SKM-1 treated with dmso at 0.1 percent for 144 hours (cell line): ENCODE measurements around the gene MS4A8.
"Not testable (repeated sequence)": the region's sequence is repeated elsewhere in the genome, so short reads cannot be mapped to it uniquely, and the experiment has no call there.

Experiments used
- DNase-seq: peaks from one replicate; lab custom pipeline; 2025; ENCODE audit not compliant: unreplicated experiment; lab: John Stamatoyannopoulos, UW

MS4A8 gene, protein sequence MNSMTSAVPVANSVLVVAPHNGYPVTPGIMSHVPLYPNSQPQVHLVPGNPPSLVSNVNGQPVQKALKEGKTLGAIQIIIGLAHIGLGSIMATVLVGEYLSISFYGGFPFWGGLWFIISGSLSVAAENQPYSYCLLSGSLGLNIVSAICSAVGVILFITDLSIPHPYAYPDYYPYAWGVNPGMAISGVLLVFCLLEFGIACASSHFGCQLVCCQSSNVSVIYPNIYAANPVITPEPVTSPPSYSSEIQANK

DNA sequence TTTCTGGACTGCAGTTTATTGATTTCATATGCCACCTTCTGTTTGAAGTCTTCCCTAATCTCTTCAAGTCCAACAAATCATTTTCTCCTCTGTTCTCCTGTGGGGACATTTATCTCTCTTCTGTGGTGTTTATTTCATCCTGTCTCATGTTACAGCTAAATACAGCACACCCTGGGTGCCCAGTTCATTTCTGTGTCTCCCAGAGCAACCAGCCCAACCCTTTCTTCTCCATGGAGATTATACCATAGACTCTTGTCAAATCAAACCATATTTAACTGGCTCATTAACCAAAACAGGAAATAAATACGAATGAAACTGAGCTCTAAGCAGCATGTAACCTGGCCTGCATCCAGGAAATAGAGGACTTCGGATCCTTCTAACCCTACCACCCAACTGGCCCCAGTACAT lies at the start of gene MS4A8:
Gene MS4A8 (plus strand): TSS at position 329 of the 408 bp plus-strand sequence. CDS start 1,249 bp downstream, outside the sequence.
- DNase-seq = no peak

DNA sequence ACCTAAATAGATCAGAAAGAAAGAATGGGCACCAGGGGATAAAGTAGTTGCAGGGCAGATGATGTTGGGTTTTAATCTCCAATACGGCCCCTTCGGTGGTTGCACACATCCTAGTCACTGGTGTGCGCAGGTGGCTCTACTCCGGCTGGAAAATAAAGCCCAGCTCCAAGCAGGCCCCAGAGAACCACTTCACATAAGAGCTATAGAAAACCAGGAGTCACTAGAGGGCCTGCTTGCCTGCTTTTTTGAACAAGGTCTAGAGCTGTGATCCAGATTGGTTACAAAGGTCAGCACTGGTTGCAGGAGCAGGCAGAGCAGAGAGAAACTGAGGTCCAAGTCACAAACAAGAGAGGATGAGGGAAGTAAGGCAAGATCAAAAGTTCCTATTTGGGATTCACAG lies 41.5 kb upstream of the MS4A8 start:
- no peak for DNase-seq

DNA sequence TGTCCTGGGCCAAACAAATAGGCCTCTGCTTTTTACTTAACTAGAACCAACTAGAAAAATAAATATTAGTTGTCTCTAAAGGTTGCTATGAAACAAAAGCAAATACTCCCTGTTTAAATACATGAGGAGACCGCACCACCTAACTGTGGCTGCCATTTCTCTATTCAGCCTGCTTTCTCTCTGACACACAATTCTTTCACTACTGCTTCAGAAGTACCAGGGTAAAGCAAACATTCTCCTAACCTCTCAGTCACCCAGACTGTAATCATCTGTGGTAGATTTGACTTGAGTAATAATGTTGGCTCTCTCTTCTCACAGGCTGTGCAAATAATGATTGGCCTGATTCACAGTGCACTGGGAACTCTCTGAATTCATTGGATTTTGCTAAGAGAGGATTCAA lies 41.0 kb upstream of the MS4A8 start:
- no peak for DNase-seq

DNA sequence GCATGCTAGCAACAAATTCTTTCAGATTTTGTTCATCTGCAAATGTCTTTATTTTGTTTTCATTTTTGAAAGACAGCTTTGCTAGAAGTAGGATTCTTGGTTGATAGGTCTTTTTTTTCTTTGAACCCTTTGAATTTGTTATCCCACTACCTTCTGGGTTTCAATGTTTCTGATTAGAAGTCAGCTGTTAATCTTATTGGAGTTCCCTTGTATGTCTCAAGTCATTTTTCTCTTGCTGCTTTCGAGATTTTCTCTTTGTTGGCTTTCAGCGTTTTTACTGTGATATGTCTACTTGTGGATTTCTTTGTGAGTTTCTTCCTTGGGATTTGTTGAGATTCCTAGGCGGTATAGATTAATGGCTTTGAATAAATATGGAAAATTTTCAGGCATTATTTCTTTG lies 27.2 kb upstream of the MS4A8 start:
- DNase-seq = no peak

DNA sequence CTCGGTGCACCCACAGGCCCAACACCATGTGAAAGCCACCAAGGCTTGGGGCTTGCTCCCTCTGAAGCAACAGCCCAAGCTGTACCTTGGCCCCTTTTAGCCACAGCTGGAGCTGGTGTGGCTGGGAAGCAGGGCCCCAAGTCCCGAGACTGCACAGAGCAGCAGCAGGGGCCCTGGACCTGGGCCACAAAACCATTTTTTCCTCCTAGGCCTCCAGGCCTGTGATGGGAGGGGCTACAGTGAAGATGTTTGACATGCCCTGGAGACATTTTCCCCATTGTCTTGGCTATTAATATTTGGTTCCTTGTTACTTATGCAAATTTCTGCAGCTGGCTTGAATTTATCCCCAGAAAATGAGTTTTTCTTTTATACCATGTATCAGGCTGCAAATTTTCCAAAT lies 21.2 kb upstream of the MS4A8 start:
- DNase-seq = not testable (repeated sequence)

DNA sequence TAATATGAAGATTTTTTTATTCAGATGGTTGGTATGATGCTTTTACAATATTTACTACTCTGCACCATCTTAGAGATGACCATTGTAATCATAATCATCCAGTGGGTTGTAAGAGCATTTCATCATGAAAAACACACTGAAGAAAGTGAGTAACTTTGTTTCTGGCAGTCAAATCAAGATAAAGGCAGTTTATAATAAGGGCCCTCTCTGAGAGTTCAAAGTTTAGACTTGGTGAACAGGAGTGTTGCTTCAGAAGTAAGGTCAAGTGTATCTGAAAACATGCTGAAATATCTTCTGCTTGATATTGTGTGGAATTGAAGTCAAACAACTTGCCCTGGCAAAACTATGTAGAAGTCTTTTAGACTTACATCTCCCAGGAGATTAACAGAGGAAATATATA lies 19.5 kb upstream of the MS4A8 start:
- DNase-seq = no peak

DNA sequence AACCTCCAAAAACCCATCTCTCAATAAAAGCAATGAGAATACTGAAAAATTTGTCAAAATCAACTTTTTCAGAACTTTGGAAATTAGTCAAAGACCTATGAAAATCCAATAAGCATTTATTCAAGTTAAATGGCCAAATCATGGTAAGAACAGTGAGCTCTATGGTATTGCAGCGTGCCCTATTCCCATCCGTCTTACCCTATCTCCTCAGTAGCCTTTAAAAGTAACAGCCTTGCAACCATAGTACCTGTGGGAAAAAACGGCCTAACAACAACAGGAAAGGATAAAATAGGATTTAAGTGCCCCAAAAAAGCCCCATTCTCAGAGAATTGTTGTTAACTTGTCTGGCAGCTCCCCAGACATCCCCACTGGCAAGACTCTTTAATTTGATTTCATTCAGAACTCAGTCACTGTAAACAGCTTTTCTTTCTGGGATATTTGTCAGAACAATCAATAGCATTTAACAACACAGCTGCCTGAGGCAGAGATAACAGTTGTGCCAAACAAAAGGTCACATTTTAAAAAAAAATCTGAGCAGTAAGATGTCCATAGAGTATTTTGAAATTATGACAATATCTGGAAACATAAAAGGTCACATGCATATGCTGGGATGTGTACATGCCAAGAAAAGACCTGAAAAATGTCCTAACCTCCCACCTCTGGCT lies 18.8 kb upstream of the MS4A8 start:
- no peak for DNase-seq

DNA sequence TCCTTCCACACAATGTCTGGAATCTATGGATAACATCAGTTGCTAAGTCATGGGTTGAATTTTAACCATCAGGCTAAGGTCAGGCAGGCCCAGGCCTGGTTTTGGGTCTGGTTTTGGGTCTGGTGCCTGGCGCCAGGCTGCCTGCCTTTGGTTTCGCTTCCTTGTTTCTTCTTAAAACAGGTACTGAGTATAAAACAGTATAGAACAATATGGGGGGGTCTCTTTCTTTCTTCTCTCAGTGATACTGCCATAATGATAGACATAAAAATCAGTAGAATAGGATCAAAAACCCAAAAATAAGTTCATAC lies 14.9 kb upstream of the MS4A8 start:
- DNase-seq = not testable (repeated sequence)

DNA sequence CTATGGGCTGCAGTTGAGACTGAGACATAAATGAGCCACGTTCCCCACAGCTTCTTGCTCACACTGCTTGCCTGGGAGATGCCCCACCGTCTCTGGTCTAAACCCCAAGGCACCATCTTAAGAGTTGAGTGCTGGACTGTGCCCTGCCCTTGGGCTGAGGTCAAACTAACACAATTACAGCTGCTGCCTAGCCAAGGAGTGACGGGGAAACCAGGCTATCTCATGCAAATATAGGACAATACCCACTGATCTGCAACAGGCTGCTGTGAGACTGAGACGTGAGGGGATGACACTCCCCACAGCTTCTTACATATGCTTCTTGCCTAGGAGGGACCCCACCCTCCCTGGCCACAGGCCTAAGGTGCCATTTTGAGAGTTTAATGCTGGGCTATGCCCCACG lies 7.8 kb upstream of the MS4A8 start:
- no peak for DNase-seq

DNA sequence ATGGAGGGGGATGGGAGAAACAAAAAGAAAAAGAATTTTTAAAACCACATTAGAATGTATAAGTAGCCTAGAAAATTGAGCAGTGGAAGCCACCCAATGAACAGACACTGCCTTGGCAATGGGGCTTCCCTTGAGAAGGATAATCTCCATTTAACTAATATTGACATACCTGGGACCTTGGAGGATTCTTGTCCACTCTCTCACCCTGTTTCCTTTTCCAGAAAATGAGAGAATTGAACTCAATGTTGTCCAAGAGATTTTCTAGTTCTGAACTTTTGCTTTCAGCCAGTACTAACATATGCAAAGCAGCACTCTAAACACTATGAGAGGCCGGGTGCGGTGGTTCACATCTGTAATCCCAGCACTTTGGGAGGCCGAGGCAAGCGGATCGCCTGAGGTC lies 524 bp downstream of the MS4A8 start:
- DNase-seq = no peak

DNA sequence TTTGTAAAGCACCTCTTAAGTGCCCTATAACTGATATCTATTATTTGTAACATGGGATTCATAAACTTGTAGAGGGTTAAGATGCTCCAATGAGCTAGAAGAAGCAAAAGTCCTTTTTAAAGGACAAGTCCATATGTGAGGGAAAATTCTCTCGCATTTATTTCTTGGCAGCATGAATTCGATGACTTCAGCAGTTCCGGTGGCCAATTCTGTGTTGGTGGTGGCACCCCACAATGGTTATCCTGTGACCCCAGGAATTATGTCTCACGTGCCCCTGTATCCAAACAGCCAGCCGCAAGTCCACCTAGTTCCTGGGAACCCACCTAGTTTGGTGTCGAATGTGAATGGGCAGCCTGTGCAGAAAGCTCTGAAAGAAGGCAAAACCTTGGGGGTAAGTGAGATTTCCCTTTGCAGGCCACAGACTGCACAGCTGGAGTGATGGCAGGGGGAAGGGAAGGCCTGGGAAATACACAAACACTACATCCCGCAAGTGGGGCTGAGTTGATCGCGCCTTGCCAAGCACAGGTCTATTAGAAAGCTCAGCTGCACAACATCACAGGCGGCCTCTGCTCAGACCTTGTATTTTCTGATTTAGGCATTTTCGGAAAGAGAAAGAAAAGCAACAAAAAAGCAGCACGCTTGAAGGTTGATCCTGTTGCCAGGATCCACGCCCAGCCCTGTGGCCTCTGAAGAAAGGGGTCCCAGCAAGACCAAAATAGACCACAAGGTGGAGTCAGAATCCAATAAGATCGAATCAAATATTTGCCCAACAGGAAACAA lies 1.5 kb downstream of the MS4A8 start:
- no peak for DNase-seq

DNA sequence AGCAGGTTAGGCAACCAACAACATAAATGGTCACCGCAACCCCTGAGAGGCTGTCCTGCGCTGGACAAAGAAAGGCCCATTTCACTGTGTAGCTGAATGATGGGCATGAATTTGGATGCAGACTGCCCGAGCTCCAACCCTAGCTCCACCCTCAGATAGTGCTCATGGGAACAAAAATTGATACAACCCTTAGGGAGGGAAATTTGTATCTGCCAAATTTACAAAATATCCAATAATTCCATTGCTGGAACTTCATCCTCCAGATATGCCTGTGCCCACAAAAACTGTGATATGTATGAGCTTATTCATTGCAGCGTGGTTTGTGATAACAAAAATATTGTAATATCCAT lies 2.0 kb downstream of the MS4A8 start:
- no peak for DNase-seq

DNA sequence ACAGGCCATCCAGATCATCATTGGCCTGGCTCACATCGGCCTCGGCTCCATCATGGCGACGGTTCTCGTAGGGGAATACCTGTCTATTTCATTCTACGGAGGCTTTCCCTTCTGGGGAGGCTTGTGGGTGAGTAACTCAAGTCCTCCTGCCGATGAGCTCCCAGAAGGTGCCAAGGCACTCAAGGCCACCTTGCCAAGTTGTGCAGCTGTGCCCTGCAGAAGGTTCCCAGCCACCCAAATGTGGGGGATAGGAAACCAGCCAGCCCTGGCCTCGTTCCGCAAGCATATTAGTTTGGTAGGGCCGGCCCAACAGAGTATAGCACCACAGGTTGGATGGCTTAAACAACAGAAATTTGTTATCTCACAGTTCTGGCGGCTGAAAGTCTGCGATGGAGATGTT lies 4.0 kb downstream of the MS4A8 start:
- no peak for DNase-seq

DNA sequence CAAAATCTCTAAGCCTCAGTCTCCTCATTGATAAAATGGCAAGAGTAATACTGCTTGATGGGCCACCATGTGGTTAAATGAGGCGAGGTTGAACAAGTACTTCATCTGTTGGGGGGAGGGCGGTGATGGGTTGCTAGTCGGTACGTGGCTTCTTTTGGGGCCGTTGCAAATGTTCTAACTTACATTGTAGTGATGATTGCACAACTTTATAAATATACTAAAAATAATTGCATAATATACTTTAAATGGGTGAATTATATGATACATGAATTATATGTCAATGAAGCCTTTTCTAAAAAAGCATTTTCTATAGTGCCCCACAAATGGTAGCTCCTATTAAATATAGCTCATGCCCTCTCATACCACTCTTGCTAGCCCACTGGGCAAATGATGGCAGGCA lies 6.5 kb downstream of the MS4A8 start:
- DNase-seq = no peak

DNA sequence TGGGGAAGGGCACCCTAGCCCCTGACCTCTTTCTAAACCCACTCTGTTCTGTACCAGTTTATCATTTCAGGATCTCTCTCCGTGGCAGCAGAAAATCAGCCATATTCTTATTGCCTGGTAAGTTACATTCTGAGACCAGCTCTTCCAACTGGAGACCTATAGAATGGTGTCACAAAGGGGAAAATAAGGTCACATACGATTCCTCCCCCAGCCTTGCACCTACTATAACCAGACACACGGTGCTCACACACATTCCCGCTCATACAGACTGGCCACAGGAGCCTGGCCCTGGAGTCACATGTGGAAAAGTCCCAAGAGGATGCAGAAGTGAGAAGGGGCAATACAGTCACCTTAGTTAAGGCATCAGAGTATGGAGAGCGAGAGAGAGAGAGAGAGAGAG lies 7.5 kb downstream of the MS4A8 start:
- DNase-seq = no peak

DNA sequence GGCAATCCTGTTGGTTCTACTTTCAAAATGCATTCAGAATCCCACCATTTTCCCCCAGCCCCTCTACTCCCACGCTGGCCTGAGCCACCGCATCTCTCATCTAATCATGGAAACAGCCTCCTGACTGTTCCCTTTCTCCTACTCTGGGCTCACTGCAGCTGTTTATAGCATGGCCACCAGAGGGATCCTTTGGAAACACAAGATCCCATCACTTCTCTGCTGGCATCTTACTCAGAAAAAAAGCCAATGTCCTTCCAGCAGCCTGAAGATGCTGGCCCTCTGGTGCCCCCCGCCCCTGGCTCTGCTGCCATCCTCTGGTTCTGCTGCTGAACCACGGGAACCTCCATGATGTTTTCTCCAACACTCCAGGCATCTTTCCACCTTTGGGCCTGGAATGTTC lies 11.1 kb downstream of the MS4A8 start:
- no peak for DNase-seq

DNA sequence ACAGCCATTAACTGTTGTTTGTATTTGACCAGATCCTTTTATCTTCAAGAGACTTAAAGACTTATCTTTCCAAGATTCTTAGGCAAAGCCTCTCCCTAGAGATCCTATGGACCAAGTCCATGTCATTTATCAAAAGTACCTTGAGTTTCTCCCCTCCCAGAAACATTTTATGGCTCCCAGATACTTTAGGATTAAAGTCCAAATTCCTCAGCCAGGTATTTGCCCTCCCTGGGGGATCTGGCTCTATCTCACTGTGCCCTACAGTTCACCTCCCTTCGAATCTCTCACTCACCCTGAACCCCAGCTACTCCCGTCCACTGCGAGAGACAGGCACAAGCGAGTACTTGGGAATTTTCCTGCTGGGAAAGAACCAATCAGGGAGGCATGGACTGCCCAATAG lies 11.9 kb downstream of the MS4A8 start:
- no peak for DNase-seq

DNA sequence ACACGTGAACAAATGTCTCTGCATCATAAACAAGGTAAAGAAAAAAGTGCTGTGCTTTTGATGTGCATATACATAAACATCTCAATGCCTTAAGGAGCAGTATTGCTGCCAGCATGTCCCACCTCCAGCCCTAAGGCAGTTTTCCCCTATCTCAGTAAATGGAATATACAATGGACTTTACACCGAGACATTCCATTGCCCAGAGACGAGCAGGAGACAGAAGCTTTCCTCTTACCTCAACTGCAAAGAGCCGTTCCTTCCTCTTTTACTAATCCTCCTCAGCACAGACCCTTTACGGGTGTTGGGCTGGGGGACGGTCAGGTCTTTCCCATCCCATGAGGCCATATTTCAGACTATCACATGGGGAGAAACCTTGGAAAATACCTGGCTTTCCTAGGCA lies 14.0 kb downstream of the MS4A8 start:
- not testable (repeated sequence) for DNase-seq

DNA sequence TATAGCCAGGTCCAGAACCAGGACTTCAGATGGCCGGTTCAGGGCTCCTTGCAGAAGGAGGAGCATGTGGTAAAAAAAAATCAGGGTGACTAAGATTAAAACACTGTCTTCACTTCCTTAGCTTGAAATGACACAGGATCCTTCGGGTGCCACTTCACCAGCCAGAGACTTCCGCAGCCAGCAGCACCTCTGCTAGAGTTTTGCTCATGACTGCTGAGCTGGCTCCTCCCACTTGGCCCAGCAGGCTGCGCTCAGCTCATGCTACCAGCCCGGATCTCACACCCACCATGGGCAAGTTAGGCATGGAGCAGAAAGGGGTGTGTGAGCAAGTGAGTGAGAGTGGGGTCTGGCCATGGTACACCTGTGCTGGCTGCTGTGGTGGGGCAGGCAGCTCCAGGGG lies 18.5 kb downstream of the MS4A8 start:
- no peak for DNase-seq

DNA sequence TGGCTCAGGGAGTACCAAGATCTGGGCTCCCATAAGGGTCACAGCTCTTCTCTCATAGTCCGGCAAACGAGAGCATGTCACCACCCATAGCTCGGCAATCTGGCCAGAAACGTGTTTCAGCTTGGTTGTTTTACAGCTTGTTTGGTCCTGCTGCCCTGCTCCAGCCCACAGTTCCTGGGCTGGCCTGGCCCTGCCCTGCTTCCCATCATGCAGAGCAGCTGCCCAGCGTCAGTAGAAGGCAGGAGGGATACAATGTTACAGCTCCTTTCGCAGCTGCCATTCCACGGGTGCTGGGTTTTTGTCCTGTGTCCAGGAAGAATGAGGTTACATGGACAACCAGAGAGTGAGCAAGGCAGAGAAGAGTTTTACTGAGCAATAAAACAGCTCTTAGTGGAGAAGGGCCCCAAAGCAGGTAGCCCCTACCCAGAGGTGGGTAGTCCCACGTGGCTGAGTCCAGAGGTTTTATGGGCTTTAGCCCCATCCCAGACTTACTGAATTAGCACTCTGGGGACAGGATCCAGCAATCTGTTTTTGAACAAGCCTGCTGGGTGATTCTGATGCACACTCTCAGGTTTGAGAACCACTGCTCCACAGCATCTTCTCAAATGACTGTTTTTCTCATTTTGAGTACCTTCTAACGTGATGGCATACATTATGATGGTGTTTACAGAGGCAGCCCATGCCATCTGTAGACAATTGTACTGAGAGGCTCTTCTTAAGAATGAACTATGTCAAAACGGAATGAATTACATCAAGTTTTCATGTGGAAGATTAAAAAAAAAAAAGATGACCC lies 19.3 kb downstream of the MS4A8 start:
- no peak for DNase-seq

DNA sequence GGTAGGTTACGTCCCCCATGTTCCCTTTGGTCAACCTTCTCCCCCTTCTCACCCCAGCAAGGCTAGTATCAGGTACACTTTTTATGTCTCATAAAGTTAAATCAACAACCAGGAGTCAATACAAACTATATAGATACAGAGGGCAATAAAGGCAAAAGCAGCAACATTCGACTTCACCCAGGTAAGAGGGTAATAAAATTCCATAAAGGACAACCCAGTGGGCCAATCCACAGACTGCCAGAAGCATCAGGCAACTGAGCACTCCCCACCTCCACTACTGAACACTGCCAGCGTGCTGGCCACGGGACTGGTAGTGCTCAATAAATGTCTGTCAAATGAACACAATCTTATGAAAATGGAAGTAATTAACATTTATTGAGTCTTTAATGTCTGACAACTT lies 20.0 kb downstream of the MS4A8 start:
- no peak for DNase-seq

DNA sequence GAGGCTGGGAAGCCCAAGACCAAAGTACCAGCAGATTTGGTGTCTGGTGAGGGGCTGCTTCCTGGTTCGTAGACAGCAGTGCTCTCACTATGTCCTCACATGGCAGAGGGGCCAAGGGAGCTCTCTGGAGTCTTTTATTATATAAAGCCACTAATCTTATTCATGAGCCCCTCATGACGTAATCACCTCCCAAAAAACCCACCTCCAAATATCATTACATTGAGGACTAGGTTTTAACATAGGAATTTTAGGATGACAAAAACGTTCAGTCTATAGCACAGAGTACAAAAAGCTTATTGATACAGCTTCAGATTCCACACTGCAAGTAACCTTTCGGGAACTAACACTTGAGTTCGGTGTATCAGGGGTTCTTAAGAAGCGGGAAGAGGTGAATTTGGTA lies 21.0 kb downstream of the MS4A8 start:
- no peak for DNase-seq
